CD14-positive monocyte (primary cell): Measurements from ENCODE around the gene ACSS2. TPM values are rescaled to one million over a fixed set of nuclear protein-coding genes. Genes with fewer than 3 reads are reported as not detected.

Source experiments
- DNase-seq, 3 donors: peaks; one replicate each; pipeline ENCODE4 v3.0.0-alpha.2; 2011 to 2022
- H2AFZ ChIP-seq: 2 replicates; pipeline ENCODE4 v1.6.0; 2012; ENCODE audit warnings: mild to moderate bottlenecking, low read depth, low read length, inconsistent platforms; ENCODE audit not compliant: insufficient read depth, poor library complexity, severe bottlenecking
- H3K27ac ChIP-seq, 2 donors: 1 replicate in 1 of 2; 2 replicates in 1 of 2; pipeline ENCODE4 v1.5.1; 2012 to 2013; ENCODE audit warnings: low read length in 2 of 2, control low read depth in 1 of 2, inconsistent platforms in 1 of 2, low read depth in 1 of 2, mild to moderate bottlenecking in 1 of 2
- H3K27me3 ChIP-seq, 2 donors: one replicate each; pipeline versions ENCODE4 v1.6.0 to v1.6.1; 2011 to 2013; ENCODE audit warnings: low read length in 2 of 2; ENCODE audit not compliant: control insufficient read depth in 2 of 2, insufficient read depth in 2 of 2
- H3K36me3 ChIP-seq, 2 donors: replicated peaks in 1 of 2; 1 replicate in 1 of 2; 2 replicates in 1 of 2; pipeline versions ENCODE4 v1.5.1 to v1.6.1; 2012 to 2013; ENCODE audit warnings: low read length in 2 of 2, control low read depth in 1 of 2, inconsistent platforms in 1 of 2, mild to moderate bottlenecking in 1 of 2; ENCODE audit not compliant: insufficient read depth in 2 of 2, control insufficient read depth in 1 of 2
- H3K4me1 ChIP-seq, 2 donors: 1 replicate in 1 of 2; 2 replicates in 1 of 2; pipeline versions ENCODE4 v1.5.1 to v1.6.1; 2012 to 2013; ENCODE audit warnings: low read length in 2 of 2, control low read depth in 1 of 2, inconsistent platforms in 1 of 2, mild to moderate bottlenecking in 1 of 2, moderate library complexity in 1 of 2; ENCODE audit not compliant: insufficient read depth in 2 of 2, control insufficient read depth in 1 of 2
- H3K4me2 ChIP-seq: replicated peaks from 2 replicates; pipeline ENCODE3; 2012; ENCODE audit warnings: low read length, moderate library complexity, mild to moderate bottlenecking; ENCODE audit not compliant: poor library complexity, severe bottlenecking; ENCODE audit errors: extremely low read depth
- H3K4me3 ChIP-seq, 3 experiments: fragments of 200-600 bp in 1 of 3; sonication (generic) in 1 of 3; replicated peaks in 1 of 3; 1 replicate in 2 of 3; 2 replicates in 1 of 3; pipeline ENCODE4 v1.5.1; 2011 to 2013; ENCODE audit warnings: low read length in 3 of 3, mild to moderate bottlenecking in 3 of 3, control low read depth in 2 of 3, low read depth in 2 of 3, inconsistent platforms in 1 of 3, moderate library complexity in 1 of 3
- H3K79me2 ChIP-seq: 2 replicates; pipeline ENCODE4 v1.6.0; 2012; ENCODE audit warnings: mild to moderate bottlenecking, control low read depth, inconsistent platforms, low read length, moderate library complexity; ENCODE audit not compliant: insufficient read depth
- H3K9ac ChIP-seq: 2 replicates; pipeline ENCODE4 v1.6.0; 2017; ENCODE audit warnings: low read length, mild to moderate bottlenecking; ENCODE audit not compliant: insufficient read depth, poor library complexity, severe bottlenecking
- H3K9me3 ChIP-seq, 2 donors: replicated peaks in 1 of 2; 1 replicate in 1 of 2; 2 replicates in 1 of 2; pipeline versions ENCODE4 v1.5.1 to v1.6.1; 2012 to 2013; ENCODE audit warnings: low read length in 2 of 2, control low read depth in 1 of 2; ENCODE audit not compliant: control insufficient read depth in 1 of 2, insufficient read depth in 1 of 2
- H4K20me1 ChIP-seq: 2 replicates; pipeline ENCODE4 v1.6.0; 2012; ENCODE audit warnings: mild to moderate bottlenecking, low read length, control low read depth, moderate library complexity; ENCODE audit not compliant: insufficient read depth
- H3K27ac Mint-ChIP-seq, 7 donors: one replicate each; pipeline ENCODE4 v1.8.0; 2020; ENCODE audit warnings: mild to moderate bottlenecking in 7 of 7, mixed read lengths in 7 of 7, moderate library complexity in 6 of 7, inconsistent platforms in 2 of 7
- H3K27me3 Mint-ChIP-seq, 3 donors: one replicate each; pipeline ENCODE4 v1.8.0; 2021 to 2022; ENCODE audit warnings: low read depth in 3 of 3, mild to moderate bottlenecking in 3 of 3, mixed read lengths in 3 of 3, moderate library complexity in 3 of 3, inconsistent platforms in 1 of 3
- H3K36me3 Mint-ChIP-seq, 2 donors: one replicate each; pipeline ENCODE4 v1.8.0; 2020; ENCODE audit warnings: mixed read lengths in 2 of 2, inconsistent platforms in 1 of 2, mild to moderate bottlenecking in 1 of 2
- H3K4me1 Mint-ChIP-seq: one replicate; pipeline ENCODE4 v1.8.0; 2020; ENCODE audit warnings: mild to moderate bottlenecking, mixed read lengths
- H3K4me3 Mint-ChIP-seq, 2 donors: one replicate each; pipeline ENCODE4 v1.8.0; 2020; ENCODE audit warnings: mild to moderate bottlenecking in 2 of 2, mixed read lengths in 2 of 2, moderate library complexity in 1 of 2
- H3K9me3 Mint-ChIP-seq, 7 donors: one replicate each; pipeline ENCODE4 v1.8.0; 2020 to 2022; ENCODE audit warnings: mixed read lengths in 7 of 7, mild to moderate bottlenecking in 6 of 7, moderate library complexity in 6 of 7, inconsistent platforms in 2 of 7
- CTCF ChIP-seq: fragments of 200-600 bp; IDR thresholded peaks from one replicate; pipeline ENCODE4 v1.8.0; 2022; ENCODE audit warnings: antibody characterized with exemption, mild to moderate bottlenecking
- WGBS: methylation state at CpG from one replicate; pipeline ENCODE4 v1.1.5; 2013; ENCODE audit warnings: missing lambda C conversion rate; ENCODE audit not compliant: insufficient coverage; 5-methylcytosine and 5-hydroxymethylcytosine counted together
- intact Hi-C, 2 donors: fragments of 100-400 bp; cut with micrococcal nuclease; formaldehyde crosslinking; loops; one replicate each; pipeline versions ENCODE4 v1.15.0 to v1.15.1; 2023
- polyA plus RNA-seq, 3 donors: library from polyadenylated mRNA; depleted of rRNA in 1 of 3; unstranded in 2 of 3; stranded (reverse) in 1 of 3; fragments of 300-500 nt in 2 of 3; fragments of >200 nt in 1 of 3; fragmentation: Illumina TruSeq in 2 of 3; gene quantifications; 1 replicate in 2 of 3; 2 replicates in 1 of 3; pipeline ENCODE4 v1.2.3, GENCODE V29; 2012 to 2021

The ACSS2 gene
- polyA plus RNA-seq, 3 donors = 37.7 to 67.2 (median 48.4) TPM

DNA sequence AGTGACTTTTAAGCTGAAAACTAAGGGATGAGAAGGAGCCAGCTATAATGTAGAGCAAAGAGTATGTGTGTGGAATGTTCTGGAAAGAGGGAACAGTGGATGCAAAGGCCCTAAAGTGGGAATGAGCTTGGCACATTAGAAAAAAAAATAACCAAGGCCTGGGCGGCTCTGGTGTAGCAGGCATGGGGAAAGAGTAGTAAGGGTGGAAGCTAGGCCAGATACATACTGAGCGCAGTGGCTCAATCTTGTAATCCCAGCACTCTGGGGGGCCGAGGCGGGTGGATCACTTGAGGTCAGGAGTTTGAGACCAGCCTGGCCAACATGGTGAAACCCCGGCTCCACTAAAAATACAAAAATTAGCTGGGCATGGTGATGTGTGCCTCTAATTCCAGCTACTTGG lies 12.2 kb upstream of the ACSS2 start:
- WGBS = 100% methylated on average over 4 of the region's 5 CpGs
- no peak overlapping the region for H3K4me2 ChIP-seq
- H3K4me3 ChIP-seq = no peak overlapping the region
- H3K9me3 Mint-ChIP-seq = peaks cover 0 to 1% (median 0%) of the 10 kb centered on the region in 7 donors
- no peaks in the 10 kb centered on the region for H3K36me3 ChIP-seq
- H3K27me3 Mint-ChIP-seq = peaks cover 0 to 1% (median 0%) of the 10 kb centered on the region in 3 donors
- DNase-seq = no peak
- no peak for TF ChIP-seq CTCF
- H3K4me1 Mint-ChIP-seq = peaks cover 5% of the 10 kb centered on the region
- H3K4me1 ChIP-seq = peaks cover 3 to 4% of the 10 kb centered on the region in 2 donors
- no peaks in the 10 kb centered on the region for H4K20me1 ChIP-seq
- H3K9ac ChIP-seq = no peak overlapping the region
- no peaks in the 10 kb centered on the region for H3K79me2 ChIP-seq
- peak overlapping the region in 1 of 7 donors; percentile 6 for H3K27ac Mint-ChIP-seq
- intact Hi-C loops = no loop called here
- no peaks in the 10 kb centered on the region for H3K27me3 ChIP-seq
- H3K9me3 ChIP-seq = no peaks in the 10 kb centered on the region
- H3K4me3 Mint-ChIP-seq = no peak overlapping the region
- H3K36me3 Mint-ChIP-seq = peaks cover 3 to 7% of the 10 kb centered on the region in 2 donors
- no peak overlapping the region for H3K27ac ChIP-seq
- H2AFZ ChIP-seq = no peak overlapping the region

GRCh38 chr20:34871320-34871926 lies 5.0 kb upstream of the ACSS2 start:
- H3K27me3 ChIP-seq = no peaks in the 10 kb centered on the region
- no peak overlapping the region for H3K4me2 ChIP-seq
- no peak overlapping the region for H3K9ac ChIP-seq
- H3K4me1 Mint-ChIP-seq = peaks cover 45% of the 10 kb centered on the region
- intact Hi-C loops = loop anchor here (2.0 to 5.0 kb wide), 4 partner anchors 39 to 336 kb away; partner anchors contain the start of gene TRPC4AP (in 1 of the 2)
- H3K27me3 Mint-ChIP-seq = peaks cover 1 to 13% (median 9%) of the 10 kb centered on the region in 3 donors
- H3K4me3 ChIP-seq = no peak overlapping the region
- peak overlapping the region in 1 of 2 donors; percentile 88 for H3K4me3 Mint-ChIP-seq
- no peaks in the 10 kb centered on the region for H3K9me3 Mint-ChIP-seq
- no peak overlapping the region for H3K27ac ChIP-seq
- H3K79me2 ChIP-seq = no peaks in the 10 kb centered on the region
- peaks cover 38 to 41% of the 10 kb centered on the region in 2 donors for H3K4me1 ChIP-seq
- no peak overlapping the region for H2AFZ ChIP-seq
- peak overlapping the region in 1 of 7 donors; percentile 45 for H3K27ac Mint-ChIP-seq
- H4K20me1 ChIP-seq = no peaks in the 10 kb centered on the region
- no peaks in the 10 kb centered on the region for H3K9me3 ChIP-seq
- no peak for TF ChIP-seq CTCF
- no peaks in the 10 kb centered on the region for H3K36me3 Mint-ChIP-seq
- no peaks in the 10 kb centered on the region for H3K36me3 ChIP-seq
- WGBS = 100% methylated on average over 2 of the region's 7 CpGs
- no peak for DNase-seq
